SK-N-MC (cell line): ENCODE results near the gene GNRH2.

ENCODE experiments used
- DNase-seq: peaks from one replicate; pipeline ENCODE4 v3.0.0-alpha.2; 2011; ENCODE audit warnings: low read depth, low spot score
- H3K27ac ChIP-seq: fragments of 200-600 bp; sonication (generic); 2 replicates; pipeline ENCODE4 v1.5.1; 2016; ENCODE audit warnings: mixed run types
- H3K36me3 ChIP-seq: fragments of 200-600 bp; sonication (generic); 2 replicates; pipeline ENCODE4 v1.6.1; 2017; ENCODE audit warnings: antibody characterized with exemption, low read length, mixed read lengths; ENCODE audit not compliant: insufficient read depth
- H3K4me3 ChIP-seq: fragments of 200-600 bp; sonication (generic); 2 replicates; pipeline ENCODE4 v1.5.1; 2016
- H3K9ac ChIP-seq: fragments of 200-600 bp; sonication (generic); 2 replicates; pipeline ENCODE4 v1.8.0; 2017; ENCODE audit warnings: mixed run types, mixed read lengths; ENCODE audit not compliant: insufficient read length
- H3K9me3 ChIP-seq: fragments of 200-600 bp; sonication (generic); 2 replicates; pipeline ENCODE4 v1.6.1; 2017; ENCODE audit warnings: low read depth, mild to moderate bottlenecking, antibody characterized with exemption, low read length, moderate library complexity, mixed read lengths
- EZH2 ChIP-seq: fragments of 200-600 bp; sonication (generic); IDR thresholded peaks from one replicate; pipeline ENCODE4 v1.6.1; 2017; ENCODE audit warnings: antibody characterized with exemption
- FOXP2 ChIP-seq: optimal IDR thresholded peaks from 2 replicates; pipeline ENCODE3; 2011; ENCODE audit warnings: mild to moderate bottlenecking, moderate library complexity; ENCODE audit not compliant: insufficient read depth; ENCODE audit errors: extremely low read length, control extremely low read depth
- POLR2AphosphoS5 ChIP-seq: IDR thresholded peaks from 2 replicates; pipeline ENCODE4 v1.6.1; 2012; ENCODE audit warnings: mild to moderate bottlenecking, low read depth, low read length, borderline replicate concordance

GNRH2 gene

DNA sequence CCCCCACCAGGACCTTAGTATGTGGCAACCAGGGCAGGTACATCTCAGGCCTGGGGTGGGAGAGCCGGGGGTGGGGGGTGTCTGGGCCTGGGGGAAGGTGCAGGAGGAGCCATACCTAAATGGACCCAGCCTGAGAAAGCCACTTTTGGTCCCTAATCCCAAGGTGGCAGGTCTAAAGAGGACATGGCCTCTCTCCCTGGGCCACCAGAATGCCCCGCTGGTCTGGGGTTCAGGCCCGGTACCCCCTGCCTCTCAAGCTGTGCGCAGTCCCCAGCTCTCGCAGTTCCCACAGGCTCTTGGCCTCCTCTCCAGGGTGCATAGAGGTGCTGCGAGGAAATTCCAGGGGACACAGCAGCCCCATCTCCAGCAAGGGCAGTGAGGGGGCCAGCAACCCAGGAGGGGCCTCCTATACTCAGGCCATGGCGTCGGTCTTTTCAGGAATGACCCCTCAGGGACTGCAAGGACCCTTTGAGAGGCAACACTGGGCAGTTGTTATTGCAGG is 42.2 kb downstream of the GNRH2 start:
- Histone ChIP-seq H3K9ac (no peak overlapping the region), H3K9me3 (no peaks in the 10 kb centered on the region), H3K27ac (no peak overlapping the region), H3K36me3 (no peaks in the 10 kb centered on the region), H3K4me3 (no peak overlapping the region)
- TF ChIP-seq POLR2AphosphoS5 (no peak), EZH2 (no peak), FOXP2 (no peak)
- DNase-seq = no peak

DNA sequence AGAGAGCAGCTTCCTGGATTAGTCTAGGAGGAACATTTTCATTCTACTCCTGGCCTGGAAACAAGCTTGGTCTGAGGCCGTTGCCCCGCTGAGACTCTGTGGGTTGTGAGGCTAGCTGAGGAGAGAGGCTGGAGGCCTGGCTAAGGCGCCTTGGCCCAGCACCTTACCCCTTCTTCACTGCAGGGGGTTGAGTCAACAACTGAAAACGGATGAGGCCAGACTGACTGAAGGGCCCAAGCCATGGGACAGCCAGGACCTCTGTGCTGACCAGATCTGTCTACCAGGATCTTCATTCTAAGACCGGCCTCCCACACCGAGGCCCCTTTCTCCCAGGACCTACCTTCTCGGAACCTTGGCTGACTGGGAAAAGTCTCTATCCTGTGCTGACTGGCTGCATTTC is 44.6 kb downstream of the GNRH2 start:
- H3K9me3 ChIP-seq = no peaks in the 10 kb centered on the region
- H3K4me3 ChIP-seq = no peak overlapping the region
- TF ChIP-seq FOXP2 = no peak
- no peak for TF ChIP-seq EZH2
- no peak for TF ChIP-seq POLR2AphosphoS5
- H3K27ac ChIP-seq = no peak overlapping the region
- no peaks in the 10 kb centered on the region for H3K36me3 ChIP-seq
- H3K9ac ChIP-seq = no peak overlapping the region
- DNase-seq = no peak

DNA sequence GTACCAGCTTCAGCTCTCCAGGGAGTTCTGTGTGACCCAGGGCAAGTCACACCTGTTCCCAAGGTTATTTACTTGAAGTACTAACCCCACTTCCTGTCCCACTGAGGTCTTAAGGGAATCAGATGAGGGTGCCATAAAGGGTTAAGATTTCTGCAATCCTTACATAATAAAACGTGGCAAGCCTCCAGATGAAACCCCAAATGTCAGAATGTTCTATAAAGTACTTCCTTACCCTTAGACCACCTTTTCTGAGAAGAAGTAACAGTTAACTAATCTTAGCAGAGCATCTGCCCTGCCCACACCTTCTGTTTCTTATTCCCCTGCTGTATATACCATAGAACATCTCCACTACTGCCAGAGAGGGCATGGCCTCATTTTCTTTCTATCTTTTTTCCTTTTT is 47.1 kb downstream of the GNRH2 start:
- Histone ChIP-seq H3K9ac (no peak overlapping the region), H3K4me3 (no peak overlapping the region), H3K36me3 (no peaks in the 10 kb centered on the region), H3K27ac (no peak overlapping the region), H3K9me3 (no peaks in the 10 kb centered on the region)
- TF ChIP-seq POLR2AphosphoS5 (no peak), EZH2 (no peak)
- no peak for DNase-seq

DNA sequence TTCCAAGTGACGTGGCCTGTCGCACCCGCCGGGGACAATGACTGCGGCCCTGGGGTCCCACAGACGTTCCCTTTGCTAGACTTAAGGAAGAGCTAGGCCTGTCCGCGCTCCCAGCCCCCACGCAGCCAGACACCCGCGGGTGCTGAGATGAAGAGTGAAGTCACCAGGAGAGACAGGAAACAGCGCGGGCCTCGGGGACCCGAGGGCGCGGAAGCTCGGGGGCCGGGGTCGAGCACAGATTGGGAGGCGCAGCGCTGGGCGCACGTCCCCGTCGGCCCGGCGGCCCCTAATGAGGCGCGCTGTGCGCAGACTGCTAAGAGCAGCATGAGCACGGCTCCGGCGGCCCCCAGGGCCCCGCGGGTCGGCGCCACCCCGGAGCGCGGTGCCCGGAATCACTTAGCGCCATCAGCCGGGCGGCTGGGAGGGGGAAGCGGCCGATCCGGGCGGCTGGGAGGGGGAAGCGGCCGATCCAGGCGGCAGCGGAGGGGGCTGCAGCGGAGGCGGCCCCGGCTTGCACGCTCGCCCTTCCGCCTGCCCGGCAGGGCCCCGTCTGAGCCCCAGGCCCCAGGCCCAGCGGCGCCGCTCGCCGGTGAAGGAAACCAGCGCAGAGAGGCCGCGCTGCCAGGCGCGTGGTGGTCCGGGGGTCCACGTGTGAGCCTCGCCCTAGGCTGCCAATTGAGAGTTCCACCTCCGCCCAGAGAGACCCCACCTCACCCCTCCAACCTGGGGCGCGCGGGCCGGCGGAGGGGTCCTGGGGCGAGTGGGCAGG is 49.4 kb downstream of the GNRH2 start:
- Histone ChIP-seq H3K4me3 (no peak overlapping the region), H3K9me3 (no peaks in the 10 kb centered on the region), H3K36me3 (no peaks in the 10 kb centered on the region), H3K9ac (no peak overlapping the region), H3K27ac (no peak overlapping the region)
- no peak for DNase-seq
- TF ChIP-seq FOXP2 (no peak), POLR2AphosphoS5 (no peak), EZH2 (no peak)

DNA sequence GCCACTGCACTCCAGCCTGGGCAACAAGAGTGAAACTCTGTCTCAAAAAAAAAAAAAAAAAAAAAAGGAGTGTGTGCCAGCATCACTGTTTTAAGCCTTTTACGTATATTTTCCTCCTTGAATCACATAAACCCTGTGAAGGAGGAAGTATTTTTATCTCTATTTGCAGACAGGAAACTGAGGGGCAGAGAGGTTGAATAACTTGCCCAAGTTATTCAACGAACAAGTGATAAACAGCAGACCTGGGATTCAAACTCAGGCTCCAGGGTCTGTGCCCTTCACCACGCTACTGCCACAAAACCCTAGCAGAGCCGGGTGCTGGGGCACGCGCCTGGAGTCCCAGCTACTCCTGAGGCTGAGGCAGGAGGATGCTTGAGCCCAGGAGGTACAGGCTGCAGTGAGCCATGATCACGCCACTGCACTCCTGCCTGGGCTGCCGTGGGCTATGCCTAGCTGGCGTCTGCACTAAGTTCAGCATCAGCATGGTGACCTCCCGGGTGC is 50.5 kb downstream of the GNRH2 start:
- TF ChIP-seq POLR2AphosphoS5 (no peak), FOXP2 (no peak), EZH2 (no peak)
- no peak for DNase-seq
- Histone ChIP-seq H3K27ac (no peak overlapping the region), H3K36me3 (no peaks in the 10 kb centered on the region), H3K9me3 (no peaks in the 10 kb centered on the region), H3K9ac (no peak overlapping the region), H3K4me3 (no peak overlapping the region)

DNA sequence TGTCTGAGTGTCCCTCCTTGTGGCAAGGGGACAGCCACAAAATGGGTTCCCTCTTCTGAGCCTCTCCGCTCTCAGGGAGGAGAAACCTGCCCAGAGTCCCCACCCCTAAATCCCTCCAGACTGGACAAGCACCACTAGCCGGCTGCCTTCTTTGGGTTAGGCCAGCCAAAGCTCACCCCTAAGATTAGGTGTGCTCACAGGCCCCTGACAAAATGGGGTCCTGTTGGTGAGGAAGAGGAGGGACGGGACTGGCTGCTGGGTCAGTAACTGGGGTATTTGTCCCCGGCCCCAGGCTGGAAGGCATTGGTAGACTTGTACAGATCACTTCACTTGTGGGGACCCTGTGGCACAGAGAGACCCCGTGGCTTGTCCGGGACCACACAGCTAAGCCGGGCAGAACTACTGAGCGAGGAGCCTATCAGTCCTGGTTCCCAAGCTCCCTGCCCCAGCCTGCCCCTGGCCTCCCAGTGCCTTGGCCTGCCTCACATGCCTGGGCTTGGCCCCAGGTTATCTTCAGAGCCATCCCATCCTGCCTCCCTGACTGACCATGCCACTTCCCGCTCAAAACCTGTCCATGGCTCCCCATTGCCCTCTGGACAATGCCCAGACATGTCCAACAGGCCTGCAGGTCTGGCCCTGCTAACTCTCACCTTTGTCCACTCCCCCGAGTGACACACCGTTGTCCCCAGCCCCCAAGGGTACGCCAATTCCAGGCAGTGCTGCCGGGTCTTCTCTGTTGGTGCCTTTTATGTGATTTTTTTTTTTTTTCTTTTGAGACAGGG is 51.6 kb downstream of the GNRH2 start:
- H3K4me3 ChIP-seq = no peak overlapping the region
- TF ChIP-seq POLR2AphosphoS5 (no peak), EZH2 (no peak)
- no peaks in the 10 kb centered on the region for H3K9me3 ChIP-seq
- no peak for DNase-seq
- H3K9ac ChIP-seq = no peak overlapping the region
- no peak overlapping the region for H3K27ac ChIP-seq
- H3K36me3 ChIP-seq = no peaks in the 10 kb centered on the region
